Panc1 (cell line): ENCODE measurements around the gene ULBP3. TPM values are rescaled to one million over a fixed set of nuclear protein-coding genes. Genes with fewer than 3 reads are reported as not detected.

ENCODE experiments used
- ATAC-seq: fragments of 200-7000 bp; cut with Tn5 transposase; 2 replicates; pipeline ENCODE4 v1.9.1; 2020; ENCODE audit warnings: mild to moderate bottlenecking, moderate library complexity
- BruUV-seq: library from RNA; stranded (reverse); fragments of 400-500 nt; replicated peaks from 2 replicates; lab custom pipeline; 2021; lab: Mats Ljungman, UMichigan
- CTCF ChIA-PET: fragments of 300-600 bp; sonication (Branson Sonifier 250); formaldehyde crosslinking; loops from one replicate; lab custom pipeline; 2022; ENCODE audit warnings: antibody characterized with exemption; lab: Charles Lee
- POLR2A ChIA-PET: fragments of 300-600 bp; sonication (Branson Sonifier 250); formaldehyde crosslinking; loops from one replicate; lab custom pipeline; 2022; ENCODE audit warnings: antibody characterized with exemption; lab: Charles Lee
- DNase-seq: peaks from one replicate; pipeline ENCODE4 v3.0.0-alpha.2; 2010; ENCODE audit warnings: low read depth, low spot score
- H3K27ac ChIP-seq: 2 replicates; pipeline ENCODE4 v1.5.1; 2011; ENCODE audit warnings: mild to moderate bottlenecking, low read length, inconsistent platforms
- H3K27me3 ChIP-seq: fragments of 200-500 bp; sonication (Bioruptor generic); 2 replicates; pipeline ENCODE4 v1.6.0; 2014; ENCODE audit warnings: low read length, inconsistent platforms; ENCODE audit not compliant: control insufficient read depth, insufficient read depth
- H3K36me3 ChIP-seq: fragments of 200-500 bp; sonication (Bioruptor generic); 2 replicates; pipeline ENCODE4 v1.5.1; 2014; ENCODE audit warnings: inconsistent platforms, mild to moderate bottlenecking, low read length, moderate library complexity; ENCODE audit not compliant: control insufficient read depth, insufficient read depth
- H3K4me1 ChIP-seq: 2 replicates; pipeline ENCODE4 v1.5.1; 2011; ENCODE audit warnings: inconsistent platforms, mild to moderate bottlenecking, low read length, moderate library complexity; ENCODE audit not compliant: control insufficient read depth, insufficient read depth
- H3K4me3 ChIP-seq, 2 experiments: 2 replicates each; pipeline ENCODE4 v1.5.1; 2011 to 2012; ENCODE audit warnings: low read depth in 2 of 2, low read length in 2 of 2, mild to moderate bottlenecking in 2 of 2, inconsistent platforms in 1 of 2, moderate library complexity in 1 of 2
- H3K9me3 ChIP-seq: fragments of 200-500 bp; sonication (Bioruptor generic); 2 replicates; pipeline ENCODE4 v1.5.1; 2014; ENCODE audit warnings: low read depth, mild to moderate bottlenecking, inconsistent platforms, low read length, moderate library complexity; ENCODE audit not compliant: control insufficient read depth, insufficient read depth
- POLR2AphosphoS5 ChIP-seq: IDR thresholded peaks from 2 replicates; pipeline ENCODE4 v1.6.1; 2012; ENCODE audit warnings: mild to moderate bottlenecking, low read depth, low read length, moderate library complexity
- REST ChIP-seq, 2 experiments: IDR thresholded peaks; 2 replicates each; pipeline ENCODE4 v1.6.1; 2011 to 2012; ENCODE audit warnings: low read depth in 2 of 2, control low read depth in 1 of 2, low read length in 1 of 2, mild to moderate bottlenecking in 1 of 2, moderate library complexity in 1 of 2; ENCODE audit not compliant: insufficient read depth in 1 of 2
- SIN3A ChIP-seq: IDR thresholded peaks from 2 replicates; pipeline ENCODE4 v1.6.1; 2012; ENCODE audit warnings: low read depth, mild to moderate bottlenecking, low read length, moderate library complexity, borderline replicate concordance; ENCODE audit not compliant: insufficient read depth
- TCF7L2 ChIP-seq: IDR thresholded peaks from 2 replicates; pipeline ENCODE4 v1.6.1; 2011; ENCODE audit warnings: mild to moderate bottlenecking, low read depth, low read length, inconsistent platforms
- in situ Hi-C: cut with HindIII; loops from 2 replicates; pipeline ENCODE4 v1.10.0; 2016; ENCODE audit warnings: low sequenced_read_pairs, low pct_unique_long_range_greater_than_20kb
- intact Hi-C: fragments of 100-400 bp; cut with micrococcal nuclease; formaldehyde crosslinking; loops from one replicate; pipeline ENCODE4 v1.10.0; 2022; ENCODE audit not compliant: unreplicated experiment
- total RNA-seq: library from RNA; stranded (reverse); gene quantifications from one replicate; pipeline ENCODE4 v1.2.1, GENCODE V29; 2021; ENCODE audit not compliant: unreplicated experiment
- TF ChIP-seq, protein P1 (sequence below): fragments of 450-650 bp; IDR thresholded peaks from 2 replicates; pipeline ENCODE4 v1.5.1; 2017; ENCODE audit warnings: mild to moderate bottlenecking

The ULBP3 gene
- total RNA-seq, 1 experiment from 2014 or later, result 2.4 TPM

DNA sequence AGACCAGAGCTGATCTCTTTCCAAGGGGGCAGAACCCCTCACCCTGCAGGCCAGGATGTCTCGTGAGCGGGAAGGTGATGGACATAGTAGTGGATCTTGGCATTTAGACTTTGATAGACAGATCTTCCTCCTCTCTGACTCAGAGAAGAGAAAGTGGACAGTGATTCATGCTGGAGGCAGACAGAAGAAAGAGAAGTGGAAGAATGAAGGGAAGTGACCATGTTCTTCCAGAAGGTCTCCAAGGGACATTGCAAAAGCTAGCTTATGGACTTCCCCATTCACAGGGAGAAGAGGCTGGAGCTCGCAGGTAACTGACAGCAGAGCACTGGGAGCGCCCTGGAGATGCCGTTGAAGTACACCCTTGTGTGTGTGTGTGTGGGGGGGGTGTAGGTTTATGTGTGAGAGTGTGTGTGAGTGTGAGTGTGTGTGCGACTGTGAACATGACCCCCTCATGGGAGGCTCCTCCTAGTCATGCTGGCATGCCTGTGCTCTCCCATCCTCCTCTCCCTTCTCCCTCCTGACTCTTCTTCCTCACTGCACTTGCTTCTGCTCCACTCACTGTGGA, 35.6 kb downstream of the ULBP3 start:
- H3K4me1 ChIP-seq, result no peaks in the 10 kb centered on the region
- ATAC-seq, result no peak
- no peaks in the 10 kb centered on the region for H3K9me3 ChIP-seq
- no peak overlapping the region for H3K27ac ChIP-seq
- ChIA-PET CTCF (no interaction called here), POLR2A (no interaction called here)
- H3K27me3 ChIP-seq, result peaks cover 29% of the 10 kb centered on the region
- intact Hi-C loops (no loop called here), in situ Hi-C loops (no loop called here)
- TF ChIP-seq SIN3A (no peak), TCF7L2 (no peak), POLR2AphosphoS5 (no peak), REST (IDR thresholded peaks at IDR 0.05; ENCODE audit: insufficient read depth in 1 of 2, low read depth in 2 of 2, low read length in 1 of 2) (no peak)
- TF ChIP-seq, protein P1, sequence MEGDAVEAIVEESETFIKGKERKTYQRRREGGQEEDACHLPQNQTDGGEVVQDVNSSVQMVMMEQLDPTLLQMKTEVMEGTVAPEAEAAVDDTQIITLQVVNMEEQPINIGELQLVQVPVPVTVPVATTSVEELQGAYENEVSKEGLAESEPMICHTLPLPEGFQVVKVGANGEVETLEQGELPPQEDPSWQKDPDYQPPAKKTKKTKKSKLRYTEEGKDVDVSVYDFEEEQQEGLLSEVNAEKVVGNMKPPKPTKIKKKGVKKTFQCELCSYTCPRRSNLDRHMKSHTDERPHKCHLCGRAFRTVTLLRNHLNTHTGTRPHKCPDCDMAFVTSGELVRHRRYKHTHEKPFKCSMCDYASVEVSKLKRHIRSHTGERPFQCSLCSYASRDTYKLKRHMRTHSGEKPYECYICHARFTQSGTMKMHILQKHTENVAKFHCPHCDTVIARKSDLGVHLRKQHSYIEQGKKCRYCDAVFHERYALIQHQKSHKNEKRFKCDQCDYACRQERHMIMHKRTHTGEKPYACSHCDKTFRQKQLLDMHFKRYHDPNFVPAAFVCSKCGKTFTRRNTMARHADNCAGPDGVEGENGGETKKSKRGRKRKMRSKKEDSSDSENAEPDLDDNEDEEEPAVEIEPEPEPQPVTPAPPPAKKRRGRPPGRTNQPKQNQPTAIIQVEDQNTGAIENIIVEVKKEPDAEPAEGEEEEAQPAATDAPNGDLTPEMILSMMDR, result no peak
- no peak overlapping the region for H3K4me3 ChIP-seq
- DNase-seq, result no peak
- H3K36me3 ChIP-seq, result no peaks in the 10 kb centered on the region
- BruUV-seq, result no TSS peak

DNA sequence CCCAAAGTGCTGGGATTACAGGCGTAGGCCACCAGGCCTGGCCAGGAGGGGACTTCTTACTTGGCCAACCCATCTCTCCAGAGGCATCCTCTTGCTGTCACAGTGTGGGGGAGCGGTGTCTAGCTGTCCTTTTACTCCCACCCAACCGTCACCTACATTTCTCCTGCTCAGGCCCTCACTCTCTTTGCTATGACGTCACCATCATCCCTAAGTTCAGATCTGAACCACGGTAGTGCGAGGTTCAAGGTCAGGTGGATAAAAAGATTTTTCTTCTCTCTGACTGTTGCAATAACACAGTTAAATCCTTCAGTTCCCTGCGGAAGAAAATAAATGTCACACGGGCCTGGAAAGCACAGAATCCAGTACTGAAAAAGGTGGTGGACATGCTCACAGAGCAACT, 36.3 kb downstream of the ULBP3 start:
- CTCF ChIA-PET, result no interaction called here
- no peak for ATAC-seq
- Histone ChIP-seq H3K4me3 (no peak overlapping the region), H3K9me3 (no peaks in the 10 kb centered on the region), H3K4me1 (no peaks in the 10 kb centered on the region), H3K27ac (no peak overlapping the region), H3K27me3 (peaks cover 29% of the 10 kb centered on the region), H3K36me3 (no peaks in the 10 kb centered on the region)
- no peak for DNase-seq
- in situ Hi-C loops, result no loop called here
- intact Hi-C loops, result no loop called here
- TF ChIP-seq TCF7L2 (no peak), POLR2AphosphoS5 (no peak), REST (IDR thresholded peaks at IDR 0.05; ENCODE audit: insufficient read depth in 1 of 2, low read depth in 2 of 2, low read length in 1 of 2) (no peak), SIN3A (no peak)
- TF ChIP-seq, protein P1, result no peak
- no TSS peak for BruUV-seq
- POLR2A ChIA-PET, result no interaction called here
